NCI-H146 (cell line): ENCODE measurements around the gene RMND5B.
"Not testable (repeated sequence)": the region's sequence is repeated elsewhere in the genome, so short reads cannot be mapped to it uniquely, and the experiment has no call there.

ENCODE experiments used
- DNase-seq: peaks from one replicate; lab custom pipeline; 2025; lab: John Stamatoyannopoulos, UW

Gene RMND5B, protein sequence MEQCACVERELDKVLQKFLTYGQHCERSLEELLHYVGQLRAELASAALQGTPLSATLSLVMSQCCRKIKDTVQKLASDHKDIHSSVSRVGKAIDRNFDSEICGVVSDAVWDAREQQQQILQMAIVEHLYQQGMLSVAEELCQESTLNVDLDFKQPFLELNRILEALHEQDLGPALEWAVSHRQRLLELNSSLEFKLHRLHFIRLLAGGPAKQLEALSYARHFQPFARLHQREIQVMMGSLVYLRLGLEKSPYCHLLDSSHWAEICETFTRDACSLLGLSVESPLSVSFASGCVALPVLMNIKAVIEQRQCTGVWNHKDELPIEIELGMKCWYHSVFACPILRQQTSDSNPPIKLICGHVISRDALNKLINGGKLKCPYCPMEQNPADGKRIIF

DNA sequence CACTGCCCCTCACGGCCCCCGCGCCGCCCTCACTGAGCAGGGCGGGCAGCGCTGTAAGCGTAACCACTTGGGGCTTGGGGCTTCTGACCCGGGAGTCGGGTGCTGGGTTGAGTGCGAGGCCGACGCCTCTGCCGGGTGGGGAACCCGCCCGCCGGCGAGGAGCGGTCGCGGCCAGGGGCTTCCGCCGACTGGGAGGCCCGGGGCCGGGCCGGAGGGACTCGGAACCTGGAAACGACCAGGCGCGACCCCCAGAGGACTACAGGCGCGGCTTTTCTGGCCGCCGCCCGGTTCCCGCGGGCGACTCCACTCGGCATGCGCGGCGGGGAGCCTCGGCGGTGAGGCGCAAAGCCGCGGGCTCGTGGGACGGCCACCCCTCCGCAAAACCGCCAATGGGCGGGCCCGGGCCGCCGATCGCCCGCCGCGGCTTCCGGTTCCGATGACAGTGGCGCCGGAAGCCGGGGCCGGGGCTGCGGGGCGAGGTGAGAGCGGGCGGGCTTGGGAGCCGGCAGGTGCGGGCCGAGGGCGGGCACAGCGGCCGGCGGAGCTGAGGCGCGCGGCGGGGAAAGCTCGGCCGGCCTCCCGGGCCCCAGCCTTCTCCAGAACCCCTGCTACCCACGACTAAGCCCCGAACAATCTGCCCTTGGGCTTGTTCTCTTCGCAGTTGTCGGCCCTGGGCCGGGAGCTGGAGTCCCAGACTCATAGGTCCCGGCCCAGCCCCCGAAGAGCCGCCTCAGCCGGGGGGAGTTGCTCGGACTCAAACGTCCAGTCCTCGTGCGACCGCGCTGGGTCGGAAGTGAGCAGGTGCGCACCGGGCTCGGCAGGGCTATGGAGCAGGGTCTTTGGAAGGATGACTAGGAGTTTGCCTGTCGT lies at the start of gene RMND5B:
TSS of gene RMND5B (plus strand) at position 439 of the 870 bp plus-strand sequence. CDS start 7,106 bp downstream, outside the sequence.
- peak; percentile 87 for DNase-seq

DNA sequence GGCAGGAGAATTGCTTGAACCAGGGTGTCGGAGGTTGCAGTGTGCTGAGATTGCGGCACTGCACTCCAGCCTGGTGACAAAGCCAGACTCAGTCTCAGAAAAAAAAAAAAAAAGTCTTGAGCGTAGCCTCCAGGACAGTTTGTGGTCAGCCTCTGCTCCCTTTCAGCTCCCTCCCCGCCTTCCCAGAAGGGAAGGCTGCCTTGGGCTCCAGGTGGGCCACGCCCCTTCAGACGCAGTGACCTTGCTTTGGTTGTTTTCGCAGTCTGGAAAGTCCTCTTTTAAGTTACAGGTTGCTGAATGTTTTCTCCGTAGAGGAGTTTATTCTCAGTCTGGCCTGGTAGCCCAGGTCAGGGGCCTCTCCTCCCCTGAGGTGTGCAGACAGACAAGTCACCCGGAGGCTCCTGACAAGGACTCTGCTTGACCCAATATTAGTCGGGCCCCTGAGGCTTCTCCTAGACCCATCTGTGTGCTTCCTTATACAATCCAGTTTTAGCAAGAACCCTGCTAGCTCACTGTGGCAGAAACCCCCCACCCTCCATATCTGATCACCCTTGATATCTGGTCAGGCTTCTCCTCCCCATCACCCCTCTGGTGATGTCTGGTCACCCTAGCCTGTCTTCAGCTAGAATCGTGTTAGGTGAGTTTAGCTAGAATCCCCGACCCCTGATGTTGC lies 49.1 kb upstream of the RMND5B start:
- DNase-seq: no peak

DNA sequence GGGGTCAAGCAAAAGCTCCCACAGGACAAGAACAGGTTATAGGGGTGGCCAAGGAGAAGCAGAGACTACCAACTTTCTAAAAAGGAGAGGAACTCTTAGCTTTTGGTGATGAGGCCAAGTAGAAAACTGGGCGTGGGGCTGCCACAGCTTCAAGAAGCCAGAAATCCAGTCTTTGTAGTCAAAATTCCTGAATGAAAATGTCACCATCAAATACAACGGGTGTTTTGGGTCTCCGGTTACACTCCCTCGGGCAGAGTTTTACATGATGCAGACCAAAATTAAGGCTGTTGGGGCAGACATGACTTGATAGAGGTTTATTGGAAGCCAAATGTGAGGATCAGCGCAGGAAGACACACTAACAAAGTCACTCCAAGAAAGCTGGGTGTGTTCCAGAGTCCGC lies 46.9 kb upstream of the RMND5B start:
- DNase-seq: no peak

DNA sequence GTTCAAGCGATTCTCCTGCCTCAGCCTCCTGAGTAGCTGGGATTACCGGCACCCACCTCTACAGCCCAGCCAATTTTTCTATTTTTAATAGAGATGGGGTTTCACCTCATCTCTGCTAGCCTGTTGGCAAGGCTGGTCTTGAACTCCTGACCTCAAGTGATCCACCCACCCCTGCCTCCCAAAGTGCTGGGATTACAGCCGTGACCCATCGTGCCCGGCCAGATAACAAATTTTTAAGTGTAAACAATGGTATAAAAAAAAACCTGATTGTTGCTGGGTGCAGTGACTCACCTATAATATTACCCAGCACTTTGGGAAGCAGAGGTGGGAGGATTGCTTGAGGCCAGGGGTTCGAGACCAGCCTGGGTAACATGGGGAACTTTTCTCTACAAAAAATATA lies 45.5 kb upstream of the RMND5B start:
- DNase-seq: no peak

DNA sequence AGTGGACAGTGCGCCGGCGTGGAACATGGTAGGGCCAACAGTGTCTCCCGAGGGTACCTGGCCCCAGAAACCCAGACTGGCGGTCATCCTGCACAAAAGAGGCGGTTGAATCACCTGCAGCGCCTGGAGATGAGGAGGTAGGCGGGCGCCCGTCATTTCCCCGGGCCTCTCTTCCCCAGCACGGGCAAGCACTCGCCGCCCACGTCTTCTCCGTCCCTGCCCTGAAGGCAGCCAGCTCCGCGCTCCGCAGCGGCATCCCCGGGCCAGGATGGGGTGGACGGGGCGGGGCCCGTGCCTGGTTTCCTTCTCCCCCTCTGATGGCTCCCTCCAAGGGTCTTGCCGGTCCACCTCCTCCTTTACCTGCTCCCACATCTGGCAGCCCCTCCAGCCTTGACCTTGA lies 44.5 kb upstream of the RMND5B start:
- peak; percentile 6 for DNase-seq

DNA sequence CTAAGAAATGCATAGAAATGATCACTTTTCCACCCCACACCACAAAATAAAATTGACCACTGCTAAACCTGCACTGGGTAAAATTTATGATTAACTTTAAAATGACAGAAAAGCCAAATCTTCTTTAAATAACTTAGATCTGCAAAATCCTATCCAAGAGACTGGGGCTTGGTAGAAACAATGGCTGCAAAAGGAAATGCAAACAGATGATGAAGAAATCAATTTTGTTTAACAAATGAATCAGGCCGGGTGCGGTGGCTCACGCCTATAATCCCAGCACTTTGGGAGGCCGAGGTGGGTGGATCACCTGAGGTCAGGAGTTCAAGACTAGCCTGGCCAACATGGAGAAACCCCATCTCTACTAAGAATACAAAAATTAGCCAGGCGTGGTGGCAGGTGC lies 43.6 kb upstream of the RMND5B start:
- DNase-seq: not testable (repeated sequence)

DNA sequence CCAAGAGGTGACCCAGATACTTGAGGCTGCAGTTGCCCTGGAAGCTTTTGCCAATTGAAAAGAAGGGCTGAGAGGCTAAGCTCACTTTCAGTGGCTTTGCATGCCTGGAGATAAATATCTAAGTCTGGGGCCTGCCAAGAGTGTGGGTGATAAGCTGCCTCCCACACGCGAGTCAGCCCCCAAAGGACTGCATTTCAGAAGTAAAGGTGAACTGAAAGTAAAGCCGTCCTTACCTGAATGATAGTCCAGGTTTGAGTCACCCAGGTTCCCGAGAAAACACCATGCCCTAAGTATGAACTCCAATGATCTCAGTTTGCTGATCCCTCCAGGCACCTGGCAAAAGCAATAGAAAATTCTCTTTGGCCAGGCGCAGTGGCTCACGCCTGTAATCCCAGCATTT lies 40.0 kb upstream of the RMND5B start:
- no peak for DNase-seq

DNA sequence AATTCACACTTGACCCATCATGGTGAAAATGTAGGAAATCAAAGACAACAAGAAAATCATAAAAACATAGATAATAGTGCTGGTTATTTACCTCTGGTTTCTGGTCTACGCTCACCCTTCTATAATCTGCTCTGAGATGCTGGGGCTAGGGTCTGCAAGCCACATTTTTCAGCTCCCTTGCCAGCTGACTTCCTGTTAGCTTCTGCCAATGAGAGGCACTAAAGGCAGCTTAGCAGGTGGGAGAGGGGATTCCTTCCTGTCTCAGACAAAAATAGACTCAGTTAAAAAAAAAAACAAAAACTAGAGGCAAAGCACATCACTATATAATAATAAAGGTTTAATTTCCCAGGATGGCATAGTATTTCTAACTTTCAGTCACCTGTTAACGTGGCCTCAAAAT lies 37.7 kb upstream of the RMND5B start:
- DNase-seq: no peak

DNA sequence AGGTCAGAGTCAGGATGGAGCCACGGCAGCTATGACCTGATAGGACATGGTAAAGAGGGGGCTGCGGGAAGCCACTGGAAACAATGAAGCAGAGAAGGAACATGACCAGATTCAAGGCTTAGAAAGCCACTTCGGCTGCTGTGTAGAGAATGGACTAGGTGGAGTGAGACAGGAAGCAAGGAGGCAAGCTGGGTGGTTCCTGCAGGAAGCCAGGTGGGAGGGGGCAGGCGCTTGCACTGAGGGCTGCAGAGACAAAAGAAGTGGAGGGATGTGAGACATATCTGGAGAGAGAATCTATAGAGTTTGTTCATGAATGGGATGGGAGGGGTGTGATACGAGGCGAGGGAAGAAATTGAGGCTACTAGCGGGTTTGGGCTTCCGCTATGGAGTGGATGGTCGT lies 36.5 kb upstream of the RMND5B start:
- DNase-seq: no peak

DNA sequence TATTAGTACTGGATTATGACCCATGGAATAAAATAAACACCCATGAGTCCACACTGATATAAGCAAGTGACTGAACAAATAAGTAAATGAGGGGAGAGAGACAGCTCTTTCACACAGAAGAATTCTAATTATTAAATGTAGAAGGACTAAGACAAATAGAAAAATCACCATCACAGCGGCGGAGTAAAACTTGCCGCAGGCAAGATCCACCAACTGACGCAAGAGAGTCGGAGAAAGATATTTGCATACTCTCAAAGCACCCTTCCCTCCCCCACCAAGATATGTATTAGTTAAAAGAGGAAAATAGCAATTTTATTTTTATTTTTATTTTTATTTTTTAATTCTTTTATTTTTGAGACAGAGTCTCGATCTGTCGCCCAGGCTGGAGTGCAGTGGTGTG lies 32.1 kb upstream of the RMND5B start:
- DNase-seq: no peak

DNA sequence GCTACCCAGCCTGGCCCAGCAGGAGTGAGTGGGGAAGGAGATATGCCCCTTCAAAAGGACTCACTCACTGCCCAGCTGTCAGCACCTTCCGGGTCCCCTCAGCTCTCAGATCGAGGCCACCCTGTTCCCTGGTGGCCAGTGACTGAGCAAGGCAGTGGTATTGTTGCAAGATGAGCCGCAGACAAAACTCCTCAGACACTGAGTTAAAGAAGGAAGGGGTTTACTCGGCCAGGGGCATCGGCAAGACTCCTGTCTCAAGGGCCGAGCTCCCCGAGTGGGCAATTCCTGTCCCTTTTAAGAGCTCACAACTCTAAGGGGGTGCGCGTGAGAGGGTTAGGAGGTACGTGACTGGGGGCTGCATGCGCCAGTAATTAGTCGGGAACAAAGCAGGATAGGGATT lies 27.2 kb upstream of the RMND5B start:
- no peak for DNase-seq

DNA sequence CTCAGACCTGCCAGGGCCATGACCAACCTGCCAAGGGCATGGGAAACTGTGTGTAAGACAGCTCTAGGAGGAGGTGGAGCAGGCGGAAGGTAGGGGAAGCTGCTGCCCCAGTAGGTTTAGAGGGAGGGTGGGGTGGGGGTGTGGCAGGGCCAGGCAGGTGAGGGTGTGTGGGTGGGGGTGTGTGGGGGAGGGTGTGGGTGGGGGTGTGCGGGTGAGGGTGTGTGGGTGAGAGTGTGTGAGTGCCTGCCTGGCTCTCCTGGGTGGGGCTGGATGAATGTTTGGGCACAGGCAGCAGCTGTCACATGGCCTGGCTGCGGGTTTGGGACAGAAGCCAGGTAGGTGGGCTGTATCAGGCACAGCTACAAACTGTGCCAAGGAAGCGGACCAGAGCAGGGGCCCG lies 26.3 kb upstream of the RMND5B start:
- no peak for DNase-seq

DNA sequence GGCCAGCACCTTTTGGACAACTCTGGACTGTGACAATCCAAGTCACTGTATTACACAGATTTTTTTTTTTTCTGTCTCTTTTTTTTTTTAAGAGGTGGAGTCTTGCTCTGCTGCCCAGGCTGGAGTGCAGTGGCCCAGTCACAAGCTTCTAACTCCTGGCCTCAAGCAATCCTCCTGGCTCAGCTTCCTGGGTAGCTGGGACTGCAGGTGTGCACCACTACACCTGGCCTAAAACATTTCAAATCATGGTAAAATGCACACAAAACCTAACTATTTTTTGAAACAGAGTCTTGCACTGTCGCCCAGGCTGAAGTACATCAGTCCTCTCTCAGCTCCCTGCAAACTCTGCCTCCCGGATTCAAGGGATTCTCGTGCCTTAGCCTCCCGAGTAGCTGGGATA lies 24.7 kb upstream of the RMND5B start:
- DNase-seq: no peak

DNA sequence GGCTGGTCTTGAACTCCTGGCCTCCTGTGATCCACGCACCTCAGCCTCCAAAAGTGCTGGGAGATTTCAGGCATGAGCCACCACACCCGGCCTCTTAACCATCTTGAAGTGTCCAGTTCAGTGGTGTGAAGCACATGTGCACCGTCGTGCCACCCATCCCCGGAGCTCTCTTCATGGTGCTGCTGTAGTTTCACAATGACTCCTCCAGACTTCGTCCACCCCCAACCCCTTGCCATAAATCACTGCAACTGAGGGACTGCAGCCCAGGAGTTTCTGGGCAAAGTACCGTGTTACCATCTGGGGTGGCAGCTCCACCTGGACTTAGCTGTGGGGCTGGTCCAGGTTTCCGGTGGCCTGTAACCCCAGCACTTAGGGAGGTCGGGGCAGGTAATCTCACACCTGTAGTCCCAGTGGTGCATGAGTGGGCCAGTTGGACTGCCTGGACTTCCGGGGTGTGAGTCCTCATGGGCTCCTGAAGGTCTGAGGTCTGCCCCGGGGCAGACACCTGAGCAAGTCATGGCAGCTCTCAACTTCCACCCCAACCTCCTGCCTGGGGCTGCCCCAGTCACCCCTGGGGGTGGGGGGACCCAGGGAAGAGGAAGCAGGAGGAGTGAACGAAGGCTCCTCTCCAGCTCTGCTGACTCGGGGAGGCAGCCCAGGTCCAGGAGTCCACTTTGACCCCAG lies 24.1 kb upstream of the RMND5B start:
- no peak for DNase-seq

DNA sequence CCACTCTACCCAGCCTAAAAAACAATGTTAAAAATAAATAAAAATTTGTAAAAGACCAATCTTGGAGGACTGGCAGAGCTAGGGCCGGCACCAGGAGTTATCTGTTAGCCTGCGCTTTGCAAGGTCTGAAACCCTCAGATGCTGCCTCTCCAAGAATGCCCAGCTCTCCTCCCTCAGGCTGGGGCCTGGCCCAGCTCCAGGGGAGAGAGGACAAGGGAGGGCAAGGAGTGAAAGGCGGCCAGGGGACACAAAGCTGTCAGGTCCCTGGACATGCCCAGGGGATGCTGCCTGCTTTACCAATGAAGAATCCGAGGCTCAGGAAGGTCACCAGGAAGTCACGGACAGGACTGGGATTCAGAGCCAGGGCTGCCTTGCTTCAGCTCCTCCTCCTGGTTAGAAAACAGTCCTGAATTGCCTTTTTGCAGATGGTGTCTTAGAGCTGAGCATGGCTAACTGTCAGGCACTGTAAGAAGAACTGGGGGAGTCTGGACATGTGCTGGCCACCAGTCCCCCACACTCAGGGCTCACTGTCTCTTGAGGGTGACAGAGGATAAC lies 23.0 kb upstream of the RMND5B start:
- DNase-seq: no peak

DNA sequence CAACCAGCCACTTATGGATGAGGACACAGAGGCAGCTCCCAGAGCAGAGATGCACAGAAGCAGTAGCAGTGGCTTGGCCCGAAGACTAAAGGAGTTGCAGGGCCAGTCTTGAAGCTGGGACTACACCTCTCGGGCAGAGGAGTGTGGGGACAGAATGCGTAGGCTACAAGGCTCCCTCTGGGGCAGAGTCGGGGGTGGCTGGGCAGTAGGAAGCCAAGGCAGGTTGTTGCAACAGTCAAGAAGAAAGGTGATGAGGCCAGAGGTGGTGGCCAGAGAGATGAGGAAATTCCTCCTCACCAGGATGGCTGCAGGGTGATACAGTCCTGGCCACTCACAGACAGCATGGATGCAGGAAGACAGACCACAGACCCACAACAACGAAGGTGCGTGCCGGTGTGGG lies 22.4 kb upstream of the RMND5B start:
- DNase-seq: no peak

DNA sequence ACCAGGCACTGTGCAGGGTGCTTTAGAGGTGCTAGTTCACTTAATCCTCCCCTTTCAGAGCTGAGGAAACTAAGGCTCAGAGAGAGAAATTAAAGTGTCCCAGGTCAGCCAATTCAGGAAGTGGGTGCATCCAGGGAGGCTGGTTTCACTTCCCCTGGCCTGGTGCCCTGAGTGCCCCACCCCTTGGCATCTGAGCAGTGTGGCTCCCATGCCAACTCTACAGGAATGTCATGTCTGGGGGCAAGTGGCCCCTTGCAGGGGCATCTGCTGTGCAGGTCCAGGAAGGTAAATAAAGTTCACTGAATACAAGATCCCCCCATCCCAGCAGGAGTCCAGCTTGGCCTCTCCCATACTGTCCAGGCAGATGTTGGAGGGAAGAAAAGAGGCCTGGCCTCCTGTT lies 21.8 kb upstream of the RMND5B start:
- no peak for DNase-seq

DNA sequence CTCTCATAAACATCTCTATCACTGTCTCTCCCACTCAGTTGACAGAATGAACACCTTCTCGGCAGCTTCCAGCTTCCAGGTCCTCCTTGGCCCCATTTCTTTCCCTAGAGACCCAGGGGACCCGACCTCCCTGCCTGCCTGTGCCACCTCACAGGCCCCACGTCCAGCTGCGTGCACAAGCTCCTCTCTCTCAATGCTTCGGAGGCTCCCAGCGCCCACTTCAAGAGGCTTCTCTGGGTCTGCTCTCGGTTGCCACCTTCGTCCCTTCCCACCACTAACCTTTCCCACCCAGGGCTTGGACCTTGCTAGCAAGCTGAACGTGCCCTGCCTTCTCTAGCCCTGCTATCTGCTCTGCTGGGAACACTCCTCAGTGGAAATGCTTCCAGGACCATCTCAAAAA lies 20.3 kb upstream of the RMND5B start:
- no peak for DNase-seq

DNA sequence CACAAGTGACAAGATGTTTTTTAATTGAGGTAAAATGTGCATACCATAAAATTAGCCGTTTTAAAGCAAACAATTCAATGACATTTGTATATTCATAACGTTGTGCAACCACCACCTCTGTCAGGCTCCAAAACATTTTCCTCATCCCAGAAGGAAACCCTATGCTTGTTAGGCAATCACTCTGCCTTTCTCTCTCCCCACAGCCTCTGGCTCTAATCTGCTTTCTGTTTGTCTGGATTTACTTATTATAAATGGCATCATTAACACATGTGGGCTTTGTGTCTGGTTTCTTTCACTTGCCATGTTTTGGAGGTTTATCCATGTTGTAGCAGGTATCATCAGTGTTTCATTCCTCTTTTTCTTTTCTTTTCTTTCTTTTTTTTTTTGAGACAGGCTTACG lies 18.9 kb upstream of the RMND5B start:
- no peak for DNase-seq

DNA sequence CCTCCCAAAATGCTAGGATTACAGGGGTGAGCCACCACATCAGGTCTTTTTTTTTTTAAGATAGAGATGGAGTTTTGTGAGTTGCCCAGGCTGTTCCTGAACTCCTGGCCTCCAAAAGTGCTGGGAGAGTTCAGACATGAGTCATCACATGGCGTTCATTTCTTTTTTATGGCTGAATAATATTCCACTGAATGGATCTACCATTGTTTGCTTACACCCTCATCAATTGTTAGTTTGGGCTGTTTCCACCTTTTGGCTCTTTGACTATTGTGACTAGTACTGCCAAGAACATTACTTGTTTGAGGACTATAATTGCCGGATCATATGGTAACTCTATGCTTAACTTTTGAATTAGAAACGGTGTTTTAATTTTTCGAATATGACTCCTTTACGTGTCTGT lies 18.3 kb upstream of the RMND5B start:
- DNase-seq: no peak

DNA sequence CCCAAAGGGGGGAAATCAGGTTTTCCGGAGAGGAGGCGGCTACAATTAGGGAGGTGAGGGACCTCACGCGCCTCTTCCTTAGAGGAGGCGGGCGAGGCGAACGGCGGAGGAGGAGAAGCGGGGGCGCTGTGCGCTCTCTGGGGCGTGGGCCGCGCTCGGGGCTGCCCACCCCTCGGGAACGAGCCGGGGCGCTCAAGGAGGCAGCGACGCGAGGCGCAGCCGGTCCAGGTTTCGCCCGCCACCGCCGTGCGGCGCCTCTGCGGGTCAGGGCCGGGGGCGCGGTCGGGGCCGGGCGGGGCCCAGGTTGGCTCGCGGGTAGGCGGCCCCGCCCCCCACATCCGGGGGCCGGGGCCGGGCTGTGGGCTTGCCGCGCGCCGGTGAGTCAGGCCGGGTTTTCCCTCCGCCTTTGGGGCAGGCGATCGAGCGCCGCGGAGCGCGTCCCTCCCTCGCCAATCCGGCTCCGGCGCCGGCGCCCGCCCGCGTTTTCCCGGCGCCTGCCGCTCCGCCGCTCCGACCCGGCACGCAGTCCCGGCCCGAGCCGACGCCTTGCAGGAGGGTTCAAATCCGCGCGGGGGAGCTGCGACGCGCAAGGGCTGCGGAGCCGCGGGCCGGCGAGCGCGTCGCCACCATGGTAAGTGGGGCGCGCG lies 17.6 kb upstream of the RMND5B start, which contains the start of gene N4BP3:
TSS of gene N4BP3 (plus strand) at position 392 of the 647 bp plus-strand sequence. CDS start 6,052 bp downstream, outside the sequence.
- DNase-seq: peak; percentile 57
